H1 (cell line): ENCODE results near the gene IQCM. TPM values are rescaled to one million over a fixed set of nuclear protein-coding genes. Genes with fewer than 3 reads are reported as not detected.

ENCODE experiments used
- ATF3 ChIP-seq: IDR thresholded peaks from 2 replicates; pipeline ENCODE4 v1.6.1; 2011; ENCODE audit warnings: low read depth, mild to moderate bottlenecking, low read length; ENCODE audit not compliant: insufficient read depth
- CHD7 ChIP-seq: fragments of 300-600 bp; sonication (generic); IDR thresholded peaks from 2 replicates; pipeline ENCODE4 v1.7.1; 2012; ENCODE audit warnings: low read length, moderate library complexity, mild to moderate bottlenecking, inconsistent platforms; ENCODE audit not compliant: insufficient replicate concordance
- KDM1A ChIP-seq: fragments of 200-600, 300-600 bp; sonication (generic); IDR thresholded peaks from 2 replicates; pipeline ENCODE4 v1.7.1; 2016; ENCODE audit warnings: mild to moderate bottlenecking, low read length, borderline replicate concordance
- SAP30 ChIP-seq: fragments of 300-600 bp; sonication (generic); IDR thresholded peaks from 2 replicates; pipeline ENCODE4 v1.7.1; 2012; ENCODE audit warnings: low read length, moderate library complexity, mild to moderate bottlenecking, inconsistent platforms; ENCODE audit not compliant: insufficient read depth, insufficient replicate concordance
- polyA plus RNA-seq, 7 experiments: library from polyadenylated mRNA; depleted of rRNA in 3 of 7; stranded (reverse) in 5 of 7; unstranded in 2 of 7; fragments of >200 nt in 5 of 7; fragments of 200-250 nt in 2 of 7; gene quantifications; 1 replicate in 5 of 7; 2 replicates in 1 of 7; 4 replicates in 1 of 7; pipeline versions ENCODE4 v1.2.1 to v1.2.3, GENCODE V29; 2011 to 2013; ENCODE audit warnings: missing spikeins in 2 of 7, mixed read lengths in 2 of 7
- total RNA-seq: library from RNA; stranded (reverse); fragmentation: NEBNext Ultra II Directional; extraction: Animal tissue kit (Norgen Biotek cat#: 25700); gene quantifications from 2 replicates; pipeline ENCODE4 v1.2.1, GENCODE V29; 2021

IQCM gene
- total and polyA plus RNA-seq, 2 of the 8 experiments (the other 6 are each of a cell fraction or from before 2014, with no cell fraction given) = not detected

- no peak for TF ChIP-seq CHD7
- no peak for TF ChIP-seq ATF3
- TF ChIP-seq SAP30 = no peak
- no peak for TF ChIP-seq KDM1A
- TF ChIP-seq, all 59 proteins: peak for 1
Measured at GRCh38 chr4:149738156-149738555, 77.5 kb downstream of the IQCM start (continued).
